CD4-positive, alpha-beta T cell treated with Interleukin-12 subunit alpha and Interleukin-12 subunit beta, for 1 hour (primary cell): ENCODE data around the gene VIPR1.

ENCODE experiments used
- DNase-seq: peaks from one replicate; pipeline ENCODE4 v3.0.0-alpha.2; 2020

Gene VIPR1

GRCh38 chr3:42493798-42494151 is 8.7 kb upstream of the VIPR1 start:
- DNase-seq, result no peak

- no peak for DNase-seq
These were observed 7.0 kb upstream of the VIPR1 start for GRCh38 chr3:42495393-42495792.

GRCh38 chr3:42497009-42497731 is 5.3 kb upstream of the VIPR1 start:
- DNase-seq, result no peak

GRCh38 chr3:42498034-42498433 is 4.4 kb upstream of the VIPR1 start:
- no peak for DNase-seq

GRCh38 chr3:42498791-42499477 is 3.5 kb upstream of the VIPR1 start:
- DNase-seq, result no peak

- DNase-seq, result no peak
These were observed 3.0 kb upstream of the VIPR1 start for GRCh38 chr3:42499478-42499871.

- no peak for DNase-seq
These were observed 2.4 kb upstream of the VIPR1 start for GRCh38 chr3:42500091-42500490.

- DNase-seq, result no peak
These were observed 1.5 kb upstream of the VIPR1 start for GRCh38 chr3:42500909-42501308.

- no peak for DNase-seq
These were observed 1.1 kb upstream of the VIPR1 start for GRCh38 chr3:42501321-42501680.

- peak; percentile 67 for DNase-seq
These were observed 588 bp upstream of the VIPR1 start for GRCh38 chr3:42501681-42502428.

GRCh38 chr3:42503251-42503924 is 945 bp downstream of the VIPR1 start:
- DNase-seq, result no peak

- no peak for DNase-seq
These were observed 1.5 kb downstream of the VIPR1 start for GRCh38 chr3:42503957-42504333.

- no peak for DNase-seq
These were observed 2.1 kb downstream of the VIPR1 start for GRCh38 chr3:42504334-42505127.

- DNase-seq, result no peak
These were observed 2.8 kb downstream of the VIPR1 start for GRCh38 chr3:42505128-42505848.

- no peak for DNase-seq
These were observed 3.5 kb downstream of the VIPR1 start for GRCh38 chr3:42505849-42506410.

- DNase-seq, result no peak
These were observed 4.8 kb downstream of the VIPR1 start for GRCh38 chr3:42507252-42507651.

- DNase-seq, result no peak
These were observed 5.4 kb downstream of the VIPR1 start for GRCh38 chr3:42507761-42508335.

GRCh38 chr3:42508562-42508961 is 6.1 kb downstream of the VIPR1 start:
- no peak for DNase-seq

GRCh38 chr3:42509111-42509510 is 6.7 kb downstream of the VIPR1 start:
- DNase-seq, result no peak

- no peak for DNase-seq
These were observed 7.9 kb downstream of the VIPR1 start for GRCh38 chr3:42510325-42510724.

GRCh38 chr3:42511201-42511600 is 8.8 kb downstream of the VIPR1 start:
- no peak for DNase-seq
